Esophagus (tissue), 2 donors: ENCODE measurements around the gene PDILT. TPM values are rescaled to one million over a fixed set of nuclear protein-coding genes. Genes with fewer than 3 reads are reported as not detected.

Experiments used
- H3K27ac ChIP-seq, 2 donors: one replicate each; pipeline ENCODE4 v1.5.1; 2013; ENCODE audit warnings: low read depth in 2 of 2, mild to moderate bottlenecking in 2 of 2, inconsistent platforms in 1 of 2, low read length in 1 of 2, moderate library complexity in 1 of 2
- H3K27me3 ChIP-seq, 2 donors: one replicate each; pipeline ENCODE4 v1.6.1; 2013; ENCODE audit warnings: low read length in 2 of 2, control low read depth in 1 of 2, mild to moderate bottlenecking in 1 of 2; ENCODE audit not compliant: insufficient read depth in 2 of 2, control insufficient read depth in 1 of 2
- H3K36me3 ChIP-seq, 2 donors: one replicate each; pipeline ENCODE4 v1.6.1; 2013; ENCODE audit warnings: low read length in 1 of 2; ENCODE audit not compliant: control insufficient read depth in 2 of 2, insufficient read depth in 2 of 2
- H3K4me1 ChIP-seq, 2 donors: one replicate each; pipeline ENCODE4 v1.6.1; 2013; ENCODE audit warnings: low read length in 1 of 2; ENCODE audit not compliant: control insufficient read depth in 2 of 2, insufficient read depth in 2 of 2
- H3K4me3 ChIP-seq, 2 donors: one replicate each; pipeline ENCODE4 v1.5.1; 2013; ENCODE audit warnings: low read length in 2 of 2, mild to moderate bottlenecking in 2 of 2, low read depth in 1 of 2, moderate library complexity in 1 of 2
- H3K9me3 ChIP-seq, 2 donors: one replicate each; pipeline ENCODE4 v1.6.1; 2013; ENCODE audit warnings: mild to moderate bottlenecking in 2 of 2, low read depth in 1 of 2, low read length in 1 of 2, moderate library complexity in 1 of 2; ENCODE audit not compliant: control insufficient read depth in 2 of 2, insufficient read depth in 1 of 2
- WGBS, 2 donors: extraction: QIAGEN DNeasy Blood & Tissue Kit; methylation state at CpG; one replicate each; pipeline ENCODE4 v1.1.7; 2013; 5-methylcytosine and 5-hydroxymethylcytosine counted together
- polyA plus RNA-seq, 2 donors: library from polyadenylated mRNA; stranded (reverse); fragments of 200-250 nt; gene quantifications; one replicate each; pipeline ENCODE4 v1.2.3, GENCODE V29; 2013
- donor health status: healthy with polysubstance abuse.
- donor health status: Bipolar disorder and iron deficiency.

The PDILT gene
- polyA plus RNA-seq, 2 donors = 0.10 TPM; not detected in 1

DNA sequence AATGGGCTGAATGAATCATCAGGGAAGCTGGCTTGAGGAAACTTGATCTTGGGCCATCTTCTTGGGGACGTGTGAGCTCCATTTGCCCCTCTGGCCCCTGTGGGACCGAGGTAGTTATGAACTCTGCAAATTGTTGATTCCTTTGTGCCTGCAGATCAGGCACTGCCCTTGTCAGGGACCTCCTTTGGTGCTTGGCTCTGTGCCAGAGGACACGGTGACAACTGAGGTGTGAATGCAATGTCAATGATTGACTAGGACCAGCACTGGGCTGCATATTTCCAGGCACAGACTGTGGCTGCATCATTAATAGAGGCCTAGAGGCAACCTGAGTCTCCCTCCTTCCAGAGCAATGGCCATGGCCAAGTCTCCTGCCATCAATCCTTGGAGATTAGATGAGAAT, 23.8 kb downstream of the PDILT start:
- Histone ChIP-seq H3K27me3 (no peaks in the 10 kb centered on the region), H3K9me3 (no peaks in the 10 kb centered on the region), H3K4me1 (no peaks in the 10 kb centered on the region), H3K27ac (no peak overlapping the region), H3K4me3 (no peak overlapping the region), H3K36me3 (no peaks in the 10 kb centered on the region)
- WGBS, 2 donors = 44 to 57% methylated on average over 3 of the region's 3 CpGs

DNA sequence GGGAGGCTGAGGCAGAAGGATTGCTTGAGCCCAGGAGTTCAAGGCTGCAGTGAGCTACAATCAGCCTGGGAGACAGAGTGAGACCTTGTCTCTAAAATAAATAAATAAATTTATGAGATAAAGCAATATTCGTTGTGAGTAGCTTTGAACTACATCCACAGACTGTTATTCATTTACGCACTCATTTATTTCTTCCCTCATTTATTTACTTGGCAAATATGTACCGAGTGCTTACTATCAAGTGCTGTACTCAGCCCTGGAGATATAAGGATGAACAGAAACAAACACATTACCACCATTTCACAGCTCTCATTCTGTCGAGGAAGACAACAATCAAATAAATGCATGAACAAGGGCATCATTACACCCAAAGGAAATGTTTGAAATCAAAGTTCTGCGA, 27.4 kb downstream of the PDILT start:
- 53 to 63% methylated on average over 5 of the region's 5 CpGs for WGBS, 2 donors

DNA sequence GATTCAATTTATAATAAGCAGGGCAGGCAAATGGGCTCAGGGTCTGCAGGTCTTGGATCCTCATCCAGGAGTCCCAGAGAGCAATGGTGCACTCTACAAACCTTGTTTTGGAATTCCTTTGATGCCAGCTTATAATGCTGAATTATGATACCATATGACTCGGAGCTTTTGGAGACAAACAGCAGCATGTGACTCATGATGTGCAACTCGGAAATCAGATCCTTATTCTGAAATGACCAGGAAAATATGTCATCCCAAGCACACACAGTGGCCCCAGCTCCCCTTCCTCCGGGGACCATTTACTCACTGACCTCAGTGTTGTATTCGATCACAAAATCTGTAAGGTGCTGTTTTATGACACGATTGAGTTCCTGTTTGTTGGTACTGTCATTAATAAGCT, 31.8 kb downstream of the PDILT start:
- WGBS, 2 donors = 75 to 83% methylated on average over 5 of the region's 5 CpGs
- Histone ChIP-seq H3K27ac (no peak overlapping the region), H3K27me3 (no peaks in the 10 kb centered on the region), H3K9me3 (no peaks in the 10 kb centered on the region), H3K4me3 (no peak overlapping the region), H3K4me1 (no peaks in the 10 kb centered on the region), H3K36me3 (no peaks in the 10 kb centered on the region)

More for the DNA sequence above, 27.4 kb downstream of the PDILT start:
- Histone ChIP-seq H3K27ac (no peak overlapping the region), H3K27me3 (no peaks in the 10 kb centered on the region), H3K4me1 (no peaks in the 10 kb centered on the region), H3K4me3 (no peak overlapping the region), H3K9me3 (no peaks in the 10 kb centered on the region), H3K36me3 (no peaks in the 10 kb centered on the region)

DNA sequence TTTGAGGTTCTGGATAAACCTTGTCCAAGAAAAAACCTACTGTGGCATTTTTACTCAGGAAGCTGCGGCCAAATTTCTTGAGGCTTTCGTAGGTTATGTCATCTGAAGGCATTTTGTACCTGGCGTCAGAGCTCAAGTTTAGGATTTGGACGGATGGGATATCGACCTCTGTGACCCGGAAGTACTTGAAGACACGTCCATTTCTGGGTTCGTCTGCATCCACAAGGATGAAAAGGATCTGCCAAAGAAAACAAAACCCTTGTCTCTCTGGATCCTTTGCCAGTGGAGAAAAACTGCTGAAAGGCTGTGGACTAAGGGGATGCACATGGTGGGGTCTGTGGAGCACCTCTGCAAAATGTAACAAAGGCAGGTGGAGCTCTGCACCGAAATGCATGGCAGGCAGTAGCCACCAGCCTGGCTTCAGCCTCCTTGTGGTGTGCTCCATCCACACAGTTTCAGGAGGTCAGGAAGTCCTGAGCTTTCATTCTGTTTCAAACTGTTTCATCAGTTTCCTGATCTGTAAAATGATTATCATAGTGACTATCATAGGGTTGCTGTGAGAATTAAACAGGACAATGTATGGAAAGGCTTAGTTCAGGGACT, 35.0 kb downstream of the PDILT start:
- Histone ChIP-seq H3K4me3 (no peak overlapping the region), H3K36me3 (no peaks in the 10 kb centered on the region), H3K4me1 (no peaks in the 10 kb centered on the region), H3K27me3 (no peaks in the 10 kb centered on the region), H3K9me3 (no peaks in the 10 kb centered on the region), H3K27ac (no peak overlapping the region)
- WGBS, 2 donors = 73 to 80% methylated on average over 9 of the region's 9 CpGs

DNA sequence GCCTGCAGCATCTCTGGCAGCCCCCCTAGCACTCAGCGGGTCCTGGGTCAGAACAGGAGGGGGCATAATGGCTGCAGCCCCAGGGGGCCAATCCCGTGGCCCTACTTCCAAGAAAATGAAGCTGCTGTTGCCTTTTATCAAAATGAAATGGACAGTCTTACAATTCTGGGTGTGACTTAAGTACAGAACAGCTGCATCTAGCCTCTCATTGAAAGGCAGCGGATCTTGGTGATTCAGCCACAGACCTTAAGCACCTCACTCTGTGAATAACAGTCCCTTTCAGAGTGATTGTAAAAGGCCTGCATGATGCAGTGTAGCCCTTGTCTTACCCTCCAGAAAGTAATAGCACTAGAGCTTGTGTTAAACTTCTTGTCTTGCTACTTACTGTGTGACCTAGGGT, 40.5 kb downstream of the PDILT start:
- WGBS, 2 donors = 68 to 72% methylated on average over 3 of the region's 3 CpGs
- Histone ChIP-seq H3K9me3 (no peaks in the 10 kb centered on the region), H3K4me3 (no peak overlapping the region), H3K36me3 (no peaks in the 10 kb centered on the region), H3K27ac (no peak overlapping the region), H3K4me1 (no peaks in the 10 kb centered on the region), H3K27me3 (no peaks in the 10 kb centered on the region)

DNA sequence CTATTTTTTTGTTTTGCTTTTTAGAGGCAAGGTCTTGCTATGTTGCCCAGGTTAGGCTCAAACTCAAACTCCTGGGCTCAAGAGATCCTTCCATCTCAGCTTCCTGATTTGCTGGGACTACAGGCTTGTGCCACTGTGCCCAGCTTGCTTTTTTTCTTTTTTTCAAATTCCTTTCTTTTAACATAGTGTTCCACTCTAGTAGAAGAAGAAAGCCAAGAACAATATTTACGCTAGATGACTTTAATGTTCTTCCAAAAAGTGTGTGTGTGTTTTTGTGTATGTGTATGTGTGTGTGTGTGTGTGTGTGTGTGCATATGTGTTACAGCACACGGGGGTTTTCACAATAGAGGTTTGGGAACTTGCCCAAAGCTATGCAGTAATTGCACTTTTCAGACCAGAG, 41.3 kb downstream of the PDILT start:
- no peaks in the 10 kb centered on the region for H3K27me3 ChIP-seq
- no peaks in the 10 kb centered on the region for H3K36me3 ChIP-seq
- WGBS, 2 donors = 29 to 42% methylated on average over 2 of the region's 2 CpGs

DNA sequence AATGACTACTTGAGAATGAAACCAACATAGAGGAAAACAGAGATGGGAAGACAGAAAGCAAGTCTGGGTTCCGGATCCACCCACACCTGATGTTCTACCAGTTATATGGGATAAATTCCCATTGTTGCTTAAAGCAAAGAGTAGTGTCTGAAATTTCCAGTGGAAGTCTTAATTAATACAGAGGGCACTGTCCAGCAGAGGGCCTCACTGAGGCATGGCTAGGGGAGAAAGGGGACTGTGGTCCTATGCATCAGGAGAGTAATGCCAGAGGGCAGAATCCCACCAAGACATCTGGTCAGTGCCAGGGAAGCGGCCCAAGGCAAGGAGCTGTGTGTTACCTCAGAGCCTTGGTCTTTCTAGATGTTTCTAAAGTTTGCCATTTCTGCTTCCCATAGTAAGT, 44.5 kb downstream of the PDILT start:
- no peaks in the 10 kb centered on the region for H3K9me3 ChIP-seq
- no peaks in the 10 kb centered on the region for H3K27me3 ChIP-seq
- 56 to 59% methylated on average over 2 of the region's 2 CpGs for WGBS, 2 donors
- H3K4me3 ChIP-seq = no peak overlapping the region
- H3K36me3 ChIP-seq = no peaks in the 10 kb centered on the region
- no peaks in the 10 kb centered on the region for H3K4me1 ChIP-seq
- H3K27ac ChIP-seq = no peak overlapping the region

More for the DNA sequence above, 41.3 kb downstream of the PDILT start:
- no peaks in the 10 kb centered on the region for H3K4me1 ChIP-seq
- no peak overlapping the region for H3K27ac ChIP-seq
- H3K4me3 ChIP-seq = no peak overlapping the region
- H3K9me3 ChIP-seq = no peaks in the 10 kb centered on the region

DNA sequence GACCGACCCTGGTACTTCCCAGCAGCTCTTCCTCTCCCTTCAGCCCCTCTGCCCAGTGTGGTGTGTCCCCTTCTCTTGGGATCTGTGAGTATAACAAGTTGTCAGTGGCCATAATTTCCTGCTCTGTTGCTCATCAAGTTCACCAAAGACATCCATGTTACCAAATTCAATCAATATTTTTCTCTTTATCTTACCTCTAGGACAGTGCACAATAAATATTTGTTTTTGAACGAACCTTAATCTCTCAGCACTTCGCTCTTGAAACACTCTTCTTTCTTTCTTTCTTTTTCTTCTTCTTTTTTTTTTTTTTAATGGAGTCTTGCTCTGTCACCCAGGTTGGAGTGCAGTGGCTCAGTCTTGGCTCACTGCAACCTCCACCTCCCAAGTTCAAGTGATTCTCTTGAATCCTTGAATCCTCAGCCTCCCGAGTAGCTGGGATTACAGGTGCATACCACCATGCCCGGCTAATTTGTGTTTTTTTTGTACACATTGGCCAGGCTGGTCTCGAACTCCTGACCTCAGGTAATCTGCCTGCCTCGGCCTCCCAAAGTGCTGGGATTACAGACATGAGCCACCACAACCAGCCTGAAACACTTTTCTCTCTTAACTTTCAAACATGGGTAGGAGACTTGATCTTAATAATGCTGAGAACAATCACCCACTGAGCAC, 49.3 kb downstream of the PDILT start:
- WGBS, 2 donors = 64 to 70% methylated on average over 7 of the region's 7 CpGs
- Histone ChIP-seq H3K9me3 (peaks cover 0 to 2% of the 10 kb centered on the region in 2 donors), H3K4me1 (no peaks in the 10 kb centered on the region), H3K27ac (no peak overlapping the region), H3K36me3 (no peaks in the 10 kb centered on the region), H3K4me3 (no peak overlapping the region), H3K27me3 (no peaks in the 10 kb centered on the region)

DNA sequence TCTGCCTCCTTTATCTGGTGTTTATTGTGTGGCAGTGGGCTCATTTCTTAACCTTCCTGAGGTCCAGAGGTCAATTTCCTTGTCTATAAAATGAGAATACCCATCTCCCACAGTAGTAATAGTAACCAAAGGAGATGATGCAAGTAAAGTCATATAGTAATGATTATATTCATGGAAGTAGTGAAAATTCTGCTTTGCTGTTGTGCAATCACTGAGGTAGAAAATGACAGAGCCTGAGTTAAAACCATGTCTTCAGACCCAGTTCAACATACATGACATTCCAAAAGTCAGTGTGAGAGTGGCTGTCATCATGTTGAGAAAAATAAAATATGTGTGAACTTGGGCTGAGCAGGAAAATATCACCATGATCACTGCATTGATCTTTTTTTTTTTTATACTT, 51.2 kb downstream of the PDILT start:
- no peaks in the 10 kb centered on the region for H3K27me3 ChIP-seq
- no peak overlapping the region for H3K4me3 ChIP-seq
- H3K9me3 ChIP-seq = peaks cover 0 to 2% of the 10 kb centered on the region in 2 donors
- peaks cover 0 to 4% of the 10 kb centered on the region in 2 donors for H3K4me1 ChIP-seq
- H3K36me3 ChIP-seq = no peaks in the 10 kb centered on the region
- no peak overlapping the region for H3K27ac ChIP-seq

DNA sequence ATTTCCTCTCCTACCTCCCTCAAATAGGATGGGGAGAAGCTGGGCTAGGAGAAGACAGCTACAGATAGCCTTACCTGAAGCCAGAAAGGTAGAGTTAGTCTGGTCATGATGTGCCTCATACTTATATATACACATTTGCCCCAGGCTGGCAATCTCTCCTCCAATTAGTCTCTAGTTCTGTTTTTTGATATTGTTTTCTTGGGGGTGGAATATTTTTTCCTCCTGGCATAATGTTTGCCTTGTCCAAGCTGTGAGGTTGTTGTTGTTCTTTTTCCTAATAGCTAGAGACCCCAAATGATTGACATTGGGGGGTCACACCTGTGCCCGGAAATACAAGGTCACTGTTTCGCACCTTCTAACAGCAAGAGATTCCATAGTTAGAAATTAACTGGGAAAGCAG, 51.9 kb downstream of the PDILT start, which contains the start of gene UMOD:
TSS of gene UMOD (minus strand) at position 101 of the 400 bp plus-strand sequence. CDS start 1,978 bp downstream, outside the sequence.
- peaks cover 0 to 6% of the 10 kb centered on the region in 2 donors for H3K4me1 ChIP-seq
- no peak within 1 kb of the TSS for H3K27ac ChIP-seq
- no peak within 1 kb of the TSS for H3K4me3 ChIP-seq
- peaks cover 0 to 2% of the 10 kb centered on the region in 2 donors for H3K9me3 ChIP-seq
- 64 to 78% methylated on average over 2 of the region's 2 CpGs for WGBS, 2 donors
- H3K36me3 ChIP-seq = no peaks in the 10 kb centered on the region
- H3K27me3 ChIP-seq = no peaks in the 10 kb centered on the region
